ENCODE data around the gene TMPO.

DNA sequence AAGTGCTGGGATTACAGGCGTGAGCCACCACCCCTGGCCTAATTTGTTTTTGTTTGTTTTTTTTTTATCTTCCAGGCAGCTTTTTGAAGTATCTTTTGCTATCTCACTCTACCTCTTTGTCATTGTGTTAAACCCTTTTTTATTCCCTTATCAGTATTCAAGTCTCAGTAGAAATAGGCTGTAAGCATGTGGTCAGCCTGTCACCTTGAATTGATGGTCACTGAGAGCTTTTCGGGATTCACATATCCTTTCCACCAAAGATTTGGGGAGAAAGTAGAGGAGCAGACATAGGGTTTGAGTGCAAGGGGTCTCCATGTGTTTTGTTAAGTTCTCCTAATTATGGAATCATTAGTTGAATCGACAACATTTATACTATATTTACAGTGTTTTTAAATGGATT is 36.4 kb downstream of the TMPO start:
- TF ChIP-seq, protein P1, sequence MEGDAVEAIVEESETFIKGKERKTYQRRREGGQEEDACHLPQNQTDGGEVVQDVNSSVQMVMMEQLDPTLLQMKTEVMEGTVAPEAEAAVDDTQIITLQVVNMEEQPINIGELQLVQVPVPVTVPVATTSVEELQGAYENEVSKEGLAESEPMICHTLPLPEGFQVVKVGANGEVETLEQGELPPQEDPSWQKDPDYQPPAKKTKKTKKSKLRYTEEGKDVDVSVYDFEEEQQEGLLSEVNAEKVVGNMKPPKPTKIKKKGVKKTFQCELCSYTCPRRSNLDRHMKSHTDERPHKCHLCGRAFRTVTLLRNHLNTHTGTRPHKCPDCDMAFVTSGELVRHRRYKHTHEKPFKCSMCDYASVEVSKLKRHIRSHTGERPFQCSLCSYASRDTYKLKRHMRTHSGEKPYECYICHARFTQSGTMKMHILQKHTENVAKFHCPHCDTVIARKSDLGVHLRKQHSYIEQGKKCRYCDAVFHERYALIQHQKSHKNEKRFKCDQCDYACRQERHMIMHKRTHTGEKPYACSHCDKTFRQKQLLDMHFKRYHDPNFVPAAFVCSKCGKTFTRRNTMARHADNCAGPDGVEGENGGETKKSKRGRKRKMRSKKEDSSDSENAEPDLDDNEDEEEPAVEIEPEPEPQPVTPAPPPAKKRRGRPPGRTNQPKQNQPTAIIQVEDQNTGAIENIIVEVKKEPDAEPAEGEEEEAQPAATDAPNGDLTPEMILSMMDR (IDR thresholded peaks at IDR 0.05; ENCODE audit: extremely low read depth in 1 of 2, insufficient read depth in 1 of 2, low read depth in 1 of 2, low read length in 2 of 2): no peak
- TF ChIP-seq POLR2AphosphoS5 (IDR thresholded peaks at IDR 0.05; ENCODE audit: insufficient read depth, low read depth, low read length): no peak
- TF ChIP-seq POLR2A (IDR thresholded peaks at IDR 0.05; ENCODE audit: low read depth, low read length): no peak
- no peak for TF ChIP-seq EZH2 (IDR thresholded peaks at IDR 0.05; ENCODE audit: borderline replicate concordance, low read depth, low read length, severe bottlenecking)
- TF ChIP-seq GATA2 (IDR thresholded peaks at IDR 0.05; ENCODE audit: insufficient read depth, insufficient read length, low read depth, low read length): no peak
- no peak for TF ChIP-seq MYC (IDR thresholded peaks at IDR 0.05; ENCODE audit: low read depth, low read length)
- no peak for TF ChIP-seq JUN (IDR thresholded peaks at IDR 0.05; ENCODE audit: borderline replicate concordance, insufficient read depth, insufficient read length, low read depth)
- TF ChIP-seq FOS (IDR thresholded peaks at IDR 0.05; ENCODE audit: borderline replicate concordance, insufficient read depth, low read length): no peak
